Measurements from ENCODE around the gene ALG14.

DNA sequence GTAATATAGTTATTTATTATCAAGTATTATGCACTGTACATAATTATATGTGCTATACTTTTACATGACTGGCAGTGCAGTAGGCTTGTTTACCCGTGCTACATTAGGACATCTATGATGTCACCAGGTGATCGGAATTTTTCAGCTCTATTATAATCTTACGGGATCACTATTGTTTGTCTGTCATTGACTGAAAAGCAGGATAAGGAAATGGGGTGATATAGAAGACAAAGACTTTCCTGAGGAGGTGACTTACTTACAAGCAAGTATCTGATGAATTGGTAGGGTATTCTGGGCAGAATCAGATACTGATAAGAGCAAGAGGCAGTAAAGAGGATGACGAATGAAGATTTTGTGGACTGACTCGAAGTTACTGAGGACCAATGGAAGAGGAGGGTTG is 80.6 kb downstream of the ALG14 start:
- TF ChIP-seq, protein P1, sequence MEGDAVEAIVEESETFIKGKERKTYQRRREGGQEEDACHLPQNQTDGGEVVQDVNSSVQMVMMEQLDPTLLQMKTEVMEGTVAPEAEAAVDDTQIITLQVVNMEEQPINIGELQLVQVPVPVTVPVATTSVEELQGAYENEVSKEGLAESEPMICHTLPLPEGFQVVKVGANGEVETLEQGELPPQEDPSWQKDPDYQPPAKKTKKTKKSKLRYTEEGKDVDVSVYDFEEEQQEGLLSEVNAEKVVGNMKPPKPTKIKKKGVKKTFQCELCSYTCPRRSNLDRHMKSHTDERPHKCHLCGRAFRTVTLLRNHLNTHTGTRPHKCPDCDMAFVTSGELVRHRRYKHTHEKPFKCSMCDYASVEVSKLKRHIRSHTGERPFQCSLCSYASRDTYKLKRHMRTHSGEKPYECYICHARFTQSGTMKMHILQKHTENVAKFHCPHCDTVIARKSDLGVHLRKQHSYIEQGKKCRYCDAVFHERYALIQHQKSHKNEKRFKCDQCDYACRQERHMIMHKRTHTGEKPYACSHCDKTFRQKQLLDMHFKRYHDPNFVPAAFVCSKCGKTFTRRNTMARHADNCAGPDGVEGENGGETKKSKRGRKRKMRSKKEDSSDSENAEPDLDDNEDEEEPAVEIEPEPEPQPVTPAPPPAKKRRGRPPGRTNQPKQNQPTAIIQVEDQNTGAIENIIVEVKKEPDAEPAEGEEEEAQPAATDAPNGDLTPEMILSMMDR (conservative IDR thresholded peaks at IDR 0.05 in 1 of 2, IDR thresholded peaks at IDR 0.05 in 1 of 2; ENCODE audit: extremely low read depth in 1 of 2, insufficient read depth in 1 of 2, low read depth in 1 of 2, low read length in 2 of 2), result no peak
- no peak for TF ChIP-seq EZH2 (IDR thresholded peaks at IDR 0.05; ENCODE audit: borderline replicate concordance, low read length)
